HG02884 (cell line): Measurements from ENCODE around the gene ANKRD31.
"Not testable (repeated sequence)": the region's sequence is repeated elsewhere in the genome, so short reads cannot be mapped to it uniquely, and the experiment has no call there.

Source experiments
- ATAC-seq: cut with Tn5 transposase; IDR thresholded peaks from one replicate; pipeline ENCODE4 v1.9.1; 2021; ENCODE audit warnings: mild to moderate bottlenecking, moderate library complexity; ENCODE audit not compliant: unreplicated experiment

Gene ANKRD31

GRCh38 chr5:75236322-75237316 lies at the start of gene ANKRD31:
Gene ANKRD31, minus strand, starts transcription at chr5:75236878. Its CDS starts 192 bp downstream, at chr5:75236686.
- peak; percentile 97 for ATAC-seq

- no peak for ATAC-seq
These were observed 49.6 kb upstream of the ANKRD31 start for GRCh38 chr5:75286211-75286773.

- ATAC-seq: no peak
These were observed 45.9 kb upstream of the ANKRD31 start for GRCh38 chr5:75282581-75282980.

- no peak for ATAC-seq
These were observed 45.2 kb upstream of the ANKRD31 start for GRCh38 chr5:75281716-75282465.

GRCh38 chr5:75279321-75279720 lies 42.6 kb upstream of the ANKRD31 start:
- ATAC-seq: no peak

GRCh38 chr5:75277463-75277862 lies 40.8 kb upstream of the ANKRD31 start:
- no peak for ATAC-seq

- ATAC-seq: no peak
These were observed 39.1 kb upstream of the ANKRD31 start for GRCh38 chr5:75275756-75276155.

GRCh38 chr5:75275147-75275546 lies 38.5 kb upstream of the ANKRD31 start:
- ATAC-seq: no peak

GRCh38 chr5:75274486-75274885 lies 37.8 kb upstream of the ANKRD31 start:
- no peak for ATAC-seq

- ATAC-seq: not testable (repeated sequence)
These were observed 33.9 kb upstream of the ANKRD31 start for GRCh38 chr5:75270605-75271004.

GRCh38 chr5:75265731-75266130 lies 29.1 kb upstream of the ANKRD31 start:
- ATAC-seq: no peak

- ATAC-seq: no peak
These were observed 25.6 kb upstream of the ANKRD31 start for GRCh38 chr5:75262271-75262670.

- ATAC-seq: no peak
These were observed 24.0 kb upstream of the ANKRD31 start for GRCh38 chr5:75260708-75261107.

GRCh38 chr5:75250452-75250851 lies 13.8 kb upstream of the ANKRD31 start:
- ATAC-seq: not testable (repeated sequence)

- no peak for ATAC-seq
These were observed 8.3 kb upstream of the ANKRD31 start for GRCh38 chr5:75245023-75245422.

GRCh38 chr5:75243510-75243909 lies 6.8 kb upstream of the ANKRD31 start:
- ATAC-seq: no peak

GRCh38 chr5:75243100-75243499 lies 6.4 kb upstream of the ANKRD31 start:
- no peak for ATAC-seq

- ATAC-seq: no peak
These were observed 5.4 kb upstream of the ANKRD31 start for GRCh38 chr5:75242067-75242466.

GRCh38 chr5:75239681-75240080 lies 3.0 kb upstream of the ANKRD31 start:
- ATAC-seq: no peak

GRCh38 chr5:75235711-75236110 lies 967 bp downstream of the ANKRD31 start:
- no peak for ATAC-seq

- no peak for ATAC-seq
These were observed 2.4 kb downstream of the ANKRD31 start for GRCh38 chr5:75234251-75234650.
